A549 treated with AZD2906 at 1 μM for 4 hours (cell line): ENCODE results near the gene SIMC1. TPM values are rescaled to one million over a fixed set of nuclear protein-coding genes. Genes with fewer than 3 reads are reported as not detected.

Experiments
- total RNA-seq: library from RNA; stranded (reverse); fragments of 200-300 nt; extraction: Qiagen RNA extraction; gene quantifications from 5 replicates; pipeline ENCODE4 v1.2.3, GENCODE V29; 2022

The SIMC1 gene
- 13.2 to 17.7 TPM (median 16.4 TPM) in 5 replicates for total RNA-seq

GRCh38 chr5:176237971-176238644, at the start of gene SIMC1:
TSS of gene SIMC1 (plus strand) at chr5:176238424. CDS start at chr5:176238509, 85 bp downstream.

GRCh38 chr5:176361437-176362232, 123.4 kb downstream of the SIMC1 start, which contains the start of gene KIAA1191:
TSS of gene KIAA1191 (minus strand) at chr5:176361764. CDS start at chr5:176359508, 2,256 bp downstream.

GRCh38 chr5:176365351-176366231, 127.4 kb downstream of the SIMC1 start, which contains the start of gene ARL10:
TSS of gene ARL10 (plus strand) at chr5:176365487. CDS start at chr5:176365564, 77 bp downstream.

GRCh38 chr5:176388444-176389134, 150.4 kb downstream of the SIMC1 start, which contains the start of the genes HIGD2A and NOP16:
TSS of gene HIGD2A (plus strand) at chr5:176388751. CDS start at chr5:176388820, 69 bp downstream.
TSS of gene NOP16 (minus strand) at chr5:176388598. CDS start at chr5:176388539, 59 bp downstream.

Other genes with a start within 250 kb of the SIMC1 start
- 75.2 to 106 TPM (median 83.3 TPM) in 5 replicates for gene KIAA1191, start 123.3 kb downstream of the SIMC1 start, total RNA-seq
- 0.37 to 1.2 TPM (median 0.60 TPM) in 5 replicates for gene ARL10, start 127.1 kb downstream of the SIMC1 start, total RNA-seq
- gene NOP16, start 150.2 kb downstream of the SIMC1 start, total RNA-seq = 119 to 141 TPM (median 127 TPM) in 5 replicates
- gene HIGD2A, start 150.3 kb downstream of the SIMC1 start, total RNA-seq = 258 to 286 TPM (median 259 TPM) in 5 replicates
- 105 to 180 TPM (median 173 TPM) in 5 replicates for gene CLTB, start 178.1 kb downstream of the SIMC1 start, total RNA-seq
- gene FAF2, start 210.0 kb downstream of the SIMC1 start, total RNA-seq = 43.4 to 54.7 TPM (median 44.3 TPM) in 5 replicates